HUES48 (cell line): ENCODE measurements around the gene ZNF512.
"Not testable (repeated sequence)": the region's sequence is repeated elsewhere in the genome, so short reads cannot be mapped to it uniquely, and the experiment has no call there.

Source experiments
- H3K27ac ChIP-seq: one replicate; pipeline ENCODE4 v1.7.0; 2013; ENCODE audit warnings: low read depth, low read length, inconsistent platforms
- H3K27me3 ChIP-seq: 2 replicates; pipeline ENCODE4 v1.6.1; 2013; ENCODE audit warnings: mild to moderate bottlenecking, low read length; ENCODE audit not compliant: control insufficient read depth, insufficient read depth
- H3K36me3 ChIP-seq: 2 replicates; pipeline ENCODE4 v1.6.1; 2013; ENCODE audit warnings: low read length; ENCODE audit not compliant: control insufficient read depth, insufficient read depth
- H3K4me1 ChIP-seq: 2 replicates; pipeline ENCODE4 v1.6.1; 2013; ENCODE audit warnings: mild to moderate bottlenecking, low read length; ENCODE audit not compliant: control insufficient read depth, insufficient read depth
- H3K4me3 ChIP-seq: 2 replicates; pipeline ENCODE4 v1.5.1; 2013; ENCODE audit warnings: mild to moderate bottlenecking, low read depth, low read length
- H3K9ac ChIP-seq: 2 replicates; pipeline ENCODE4 v1.6.1; 2013; ENCODE audit warnings: mild to moderate bottlenecking, low read depth, low read length, moderate library complexity
- H3K9me3 ChIP-seq: 2 replicates; pipeline ENCODE4 v1.6.1; 2013; ENCODE audit warnings: low read length; ENCODE audit not compliant: control insufficient read depth, insufficient read depth

ZNF512 gene, protein sequence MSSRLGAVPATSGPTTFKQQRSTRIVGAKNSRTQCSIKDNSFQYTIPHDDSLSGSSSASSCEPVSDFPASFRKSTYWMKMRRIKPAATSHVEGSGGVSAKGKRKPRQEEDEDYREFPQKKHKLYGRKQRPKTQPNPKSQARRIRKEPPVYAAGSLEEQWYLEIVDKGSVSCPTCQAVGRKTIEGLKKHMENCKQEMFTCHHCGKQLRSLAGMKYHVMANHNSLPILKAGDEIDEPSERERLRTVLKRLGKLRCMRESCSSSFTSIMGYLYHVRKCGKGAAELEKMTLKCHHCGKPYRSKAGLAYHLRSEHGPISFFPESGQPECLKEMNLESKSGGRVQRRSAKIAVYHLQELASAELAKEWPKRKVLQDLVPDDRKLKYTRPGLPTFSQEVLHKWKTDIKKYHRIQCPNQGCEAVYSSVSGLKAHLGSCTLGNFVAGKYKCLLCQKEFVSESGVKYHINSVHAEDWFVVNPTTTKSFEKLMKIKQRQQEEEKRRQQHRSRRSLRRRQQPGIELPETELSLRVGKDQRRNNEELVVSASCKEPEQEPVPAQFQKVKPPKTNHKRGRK

DNA sequence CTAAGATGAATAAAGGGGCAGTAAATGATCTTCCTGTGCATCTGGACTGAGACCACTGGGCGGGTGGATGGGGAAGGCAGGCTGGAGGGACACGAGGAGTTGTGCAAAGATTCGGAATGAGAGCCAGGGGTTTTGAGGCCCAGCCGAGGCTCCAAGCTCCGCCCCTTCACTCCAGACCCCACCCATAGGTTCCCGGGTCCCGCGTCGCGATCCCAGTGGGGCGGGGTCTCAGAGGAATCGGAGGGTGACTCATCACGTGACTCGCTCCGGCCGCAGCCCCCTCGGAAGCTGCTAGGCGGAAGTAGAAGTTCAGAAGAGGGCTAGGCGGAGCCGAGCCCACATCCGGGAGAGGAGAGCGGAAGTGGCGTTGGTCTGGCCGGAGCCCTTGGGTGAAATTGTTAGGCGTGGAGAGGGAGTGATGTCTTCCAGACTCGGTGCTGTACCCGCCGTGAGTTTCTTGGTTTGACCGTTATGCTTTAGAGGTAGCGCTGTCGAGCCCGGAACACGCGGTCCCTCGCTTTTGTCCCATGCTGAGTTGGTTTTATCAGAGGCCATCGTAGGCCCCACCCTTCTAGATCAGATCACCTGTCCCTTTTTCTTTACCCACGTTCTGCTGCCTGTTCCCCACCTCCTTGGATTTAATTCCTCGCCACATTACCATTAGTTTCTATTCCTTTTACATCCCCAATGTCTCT is at the start of gene ZNF512:
Gene ZNF512, plus strand, starts transcription at position 348 of the 695 bp plus-strand sequence. Its CDS starts 71 bp downstream, at position 419.
- Histone ChIP-seq H3K9ac (peak within 1 kb of the TSS; percentile 77), H3K9me3 (no peaks in the 10 kb centered on the region), H3K27me3 (peaks cover 8% of the 10 kb centered on the region), H3K4me3 (peak within 1 kb of the TSS; percentile 95), H3K36me3 (no peaks in the 10 kb centered on the region), H3K4me1 (0 out of 2 replicates have a peak, but pooled peaks cover 6% of the 10 kb centered on the region), H3K27ac (peak within 1 kb of the TSS; percentile 38)

DNA sequence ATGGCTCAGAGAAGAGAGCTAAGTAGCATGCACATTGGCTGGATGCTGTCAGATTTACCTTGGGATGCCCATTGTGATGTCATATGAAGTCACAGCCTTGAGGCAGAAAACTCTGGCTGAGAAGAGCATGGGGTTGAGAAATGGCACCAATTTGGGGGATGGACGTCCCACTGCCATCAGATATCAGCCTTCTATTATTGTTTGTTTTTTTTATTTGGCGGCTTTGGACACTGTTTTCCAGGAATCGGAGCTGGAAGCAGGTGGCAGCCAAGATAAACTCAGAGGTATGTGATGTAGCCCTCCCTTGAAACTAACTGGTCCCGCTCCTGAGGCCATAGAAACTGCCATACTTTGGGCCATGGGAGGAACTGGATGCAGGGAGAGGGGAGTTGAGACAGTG is 45.6 kb upstream of the ZNF512 start:
- H3K9ac ChIP-seq = no peak overlapping the region
- H3K36me3 ChIP-seq = no peaks in the 10 kb centered on the region
- peaks cover 3% of the 10 kb centered on the region; the same call in 1 of the 2 replicates for H3K9me3 ChIP-seq
- H3K27ac ChIP-seq = no peak overlapping the region
- no peak overlapping the region for H3K4me3 ChIP-seq
- no peaks in the 10 kb centered on the region for H3K27me3 ChIP-seq
- no peaks in the 10 kb centered on the region for H3K4me1 ChIP-seq

- not testable (repeated sequence) for H3K4me3 ChIP-seq, H3K4me1 ChIP-seq
Measured at GRCh38 chr2:27538839-27539450, 43.9 kb upstream of the ZNF512 start.

GRCh38 chr2:27539649-27540048 is 43.2 kb upstream of the ZNF512 start:
- not testable (repeated sequence) for H3K4me3 ChIP-seq, H3K27me3 ChIP-seq, H3K4me1 ChIP-seq, H3K9ac ChIP-seq, H3K36me3 ChIP-seq, H3K27ac ChIP-seq, H3K9me3 ChIP-seq

More at GRCh38 chr2:27538839-27539450, 43.9 kb upstream of the ZNF512 start:
- not testable (repeated sequence) for H3K36me3 ChIP-seq, H3K9me3 ChIP-seq, H3K27me3 ChIP-seq, H3K9ac ChIP-seq, H3K27ac ChIP-seq

DNA sequence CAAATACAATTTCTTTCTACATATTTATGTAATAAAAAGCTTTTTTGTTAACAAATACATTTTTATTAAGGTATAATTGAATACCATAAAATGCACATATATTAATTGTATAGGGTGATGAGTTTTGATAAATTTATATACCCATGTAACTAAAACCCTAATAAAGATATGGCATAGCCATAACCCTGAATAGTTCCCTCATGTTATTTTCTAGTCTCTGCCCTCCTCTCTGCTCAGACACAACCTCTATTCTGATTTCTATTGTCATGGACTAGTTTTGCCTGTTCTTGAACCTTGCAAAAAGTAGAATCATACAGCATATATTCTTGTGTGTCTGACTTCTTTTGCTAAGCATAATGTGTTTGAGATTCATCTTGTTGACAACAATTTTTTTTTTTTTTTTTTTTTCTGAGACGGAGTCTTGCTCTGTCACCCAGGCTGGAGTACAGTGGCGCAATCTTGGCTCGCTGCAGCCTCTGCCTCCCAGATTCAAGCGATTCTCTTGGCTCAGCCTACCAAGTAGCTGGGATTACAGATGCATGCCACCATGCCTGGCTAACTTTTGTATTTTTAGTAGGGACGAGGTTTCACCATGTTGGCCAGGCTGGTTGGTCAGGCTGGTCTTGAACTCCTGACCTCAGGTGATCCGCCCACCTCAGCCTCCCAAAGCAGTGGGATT is 38.6 kb upstream of the ZNF512 start:
- H3K4me3 ChIP-seq = no peak overlapping the region
- H3K4me1 ChIP-seq = no peaks in the 10 kb centered on the region
- peaks cover 5% of the 10 kb centered on the region; the same call in 1 of the 2 replicates for H3K9me3 ChIP-seq
- no peak overlapping the region for H3K9ac ChIP-seq
- no peak overlapping the region for H3K27ac ChIP-seq
- no peaks in the 10 kb centered on the region for H3K36me3 ChIP-seq
- no peaks in the 10 kb centered on the region for H3K27me3 ChIP-seq

DNA sequence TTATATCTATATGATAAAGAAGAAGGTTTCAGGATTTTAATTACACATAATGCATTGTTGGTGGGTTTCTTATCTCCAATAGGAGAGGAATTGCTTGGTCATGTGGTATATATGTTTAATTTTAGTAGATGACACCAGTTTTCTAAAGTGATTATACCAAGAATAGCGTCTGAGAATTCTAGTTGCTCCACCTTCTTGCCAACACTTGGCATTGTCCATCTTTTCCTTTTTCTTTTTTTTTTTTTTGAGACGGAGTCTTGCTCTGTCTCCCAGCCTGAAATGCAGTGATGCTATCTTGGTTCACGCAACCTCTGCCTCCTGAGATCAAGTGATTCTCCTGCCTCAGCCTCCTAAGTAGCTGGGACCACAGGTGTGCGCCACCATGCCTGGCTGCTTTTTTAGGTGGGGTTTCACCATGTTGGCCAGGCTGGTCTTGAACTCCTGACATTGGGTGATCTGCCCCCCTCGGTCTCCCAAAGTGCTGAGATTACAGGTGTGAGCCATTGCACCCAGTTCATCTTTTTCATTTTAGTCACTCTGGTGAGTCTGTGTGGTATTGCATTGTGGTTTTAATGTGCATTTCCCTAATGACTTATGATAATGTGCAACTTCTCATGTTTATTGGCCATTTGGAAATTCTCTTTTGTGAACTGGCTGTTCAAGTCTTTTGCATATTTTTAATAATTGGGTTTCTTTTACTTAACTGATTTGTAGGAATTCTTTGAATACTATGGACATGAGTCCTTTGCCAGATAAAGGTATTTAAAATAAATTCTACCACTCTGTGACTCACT is 37.3 kb upstream of the ZNF512 start:
- no peaks in the 10 kb centered on the region for H3K36me3 ChIP-seq
- H3K27ac ChIP-seq = no peak overlapping the region
- no peaks in the 10 kb centered on the region for H3K4me1 ChIP-seq
- peaks cover 5% of the 10 kb centered on the region; the same call in 1 of the 2 replicates for H3K9me3 ChIP-seq
- no peak overlapping the region for H3K9ac ChIP-seq
- H3K27me3 ChIP-seq = no peaks in the 10 kb centered on the region
- no peak overlapping the region for H3K4me3 ChIP-seq

GRCh38 chr2:27549303-27549702 is 33.5 kb upstream of the ZNF512 start:
- Histone ChIP-seq H3K27ac (no peak overlapping the region), H3K4me3 (no peak overlapping the region), H3K27me3 (no peaks in the 10 kb centered on the region; the same call in 1 of the 2 replicates), H3K9ac (no peak overlapping the region), H3K9me3 (peaks cover 2% of the 10 kb centered on the region; the same call in 1 of the 2 replicates), H3K36me3 (no peaks in the 10 kb centered on the region), H3K4me1 (no peaks in the 10 kb centered on the region)

DNA sequence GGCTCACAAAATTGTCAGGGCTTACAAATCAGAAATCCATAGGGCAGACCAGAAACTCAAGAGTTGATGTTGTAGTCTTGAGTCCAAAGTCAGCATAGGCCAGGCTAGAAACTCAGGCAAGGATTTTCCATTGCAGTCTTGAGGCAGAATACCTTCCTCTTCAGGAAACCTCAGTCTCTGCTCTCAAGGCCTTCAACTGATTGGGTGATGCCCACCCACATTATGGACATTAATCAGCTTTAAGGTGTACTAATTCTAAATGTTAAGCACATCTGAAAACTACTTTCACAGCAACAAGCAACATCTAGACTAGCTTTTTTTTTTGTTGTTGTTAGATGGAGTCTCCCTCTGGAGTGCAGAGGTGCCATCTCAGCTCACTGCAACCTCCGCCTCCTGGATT is 31.3 kb upstream of the ZNF512 start:
- H3K4me1 ChIP-seq = no peaks in the 10 kb centered on the region
- no peak overlapping the region for H3K9ac ChIP-seq
- no peak overlapping the region for H3K4me3 ChIP-seq
- no peaks in the 10 kb centered on the region for H3K9me3 ChIP-seq
- H3K27ac ChIP-seq = no peak overlapping the region
- H3K27me3 ChIP-seq = no peaks in the 10 kb centered on the region; the same call in 1 of the 2 replicates
- no peaks in the 10 kb centered on the region for H3K36me3 ChIP-seq

GRCh38 chr2:27552941-27553340 is 29.9 kb upstream of the ZNF512 start:
- H3K4me3 ChIP-seq = no peak overlapping the region
- no peaks in the 10 kb centered on the region for H3K4me1 ChIP-seq
- no peaks in the 10 kb centered on the region; the same call in 1 of the 2 replicates for H3K27me3 ChIP-seq
- H3K27ac ChIP-seq = no peak overlapping the region
- H3K9ac ChIP-seq = no peak overlapping the region
- no peaks in the 10 kb centered on the region for H3K9me3 ChIP-seq
- no peaks in the 10 kb centered on the region for H3K36me3 ChIP-seq

DNA sequence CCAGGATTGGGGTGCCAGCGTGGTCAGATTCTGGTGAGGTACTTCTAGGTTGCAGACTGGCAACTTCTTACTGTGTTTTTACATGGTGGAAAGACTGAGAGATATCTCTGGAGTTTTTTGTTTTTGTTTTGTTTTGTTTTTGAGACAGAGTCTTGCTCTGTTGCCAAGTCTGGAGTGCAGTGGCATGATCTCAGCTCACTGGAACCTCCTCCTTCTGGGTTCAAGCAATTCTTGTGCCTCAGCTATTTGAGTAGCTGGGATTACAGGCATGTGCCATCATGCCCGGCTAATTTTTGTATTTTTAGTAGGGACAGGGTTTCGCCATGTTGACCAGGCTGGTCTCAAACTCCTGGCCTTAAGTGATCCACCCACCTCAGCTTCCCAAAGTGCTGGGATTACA is 28.4 kb upstream of the ZNF512 start:
- H3K36me3 ChIP-seq, H3K4me1 ChIP-seq, H3K27ac ChIP-seq, H3K27me3 ChIP-seq, H3K9ac ChIP-seq, H3K4me3 ChIP-seq, H3K9me3 ChIP-seq: not testable (repeated sequence)
